Stimulated activated CD8-positive, alpha-beta memory T cell treated with anti-CD3 and anti-CD28 coated beads, Interleukin-15, amount 100 ng/mL, for 48 hours (primary cell): Measurements from ENCODE around the gene FLNB.

ENCODE experiments used
- DNase-seq, 2 donors: peaks; one replicate each; pipeline ENCODE4 v3.0.0-alpha.2; 2020; ENCODE audit warnings: low read depth in 2 of 2

Gene FLNB

DNA sequence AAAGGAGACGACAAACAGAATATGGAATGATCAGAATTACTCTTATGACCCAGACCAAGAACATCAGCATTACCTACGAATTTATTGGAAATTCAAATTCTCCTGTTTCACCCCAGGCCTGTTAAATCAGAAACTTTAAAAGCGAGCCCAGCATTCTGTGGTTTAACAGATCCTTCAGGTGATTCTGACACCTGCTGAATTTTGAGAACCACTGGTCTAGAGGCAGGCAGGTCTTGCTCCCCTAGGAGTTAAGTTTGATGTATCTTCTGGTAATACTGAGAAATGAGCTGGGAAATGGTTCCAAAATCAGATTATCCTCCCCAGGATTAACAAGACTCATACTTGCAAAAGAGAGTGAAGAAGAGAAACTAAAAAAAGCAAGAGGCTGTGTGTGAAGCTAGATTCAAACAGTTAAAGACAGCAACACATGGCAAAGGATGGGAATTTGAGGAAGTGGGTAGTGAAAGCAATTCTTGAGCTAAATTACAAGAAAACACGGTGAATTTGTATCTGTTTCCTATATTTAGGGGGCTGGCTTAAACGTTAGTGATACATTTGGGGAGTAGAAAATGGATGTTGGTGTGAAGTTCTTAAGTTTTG is 66.0 kb downstream of the FLNB start:
- DNase-seq: no peak

DNA sequence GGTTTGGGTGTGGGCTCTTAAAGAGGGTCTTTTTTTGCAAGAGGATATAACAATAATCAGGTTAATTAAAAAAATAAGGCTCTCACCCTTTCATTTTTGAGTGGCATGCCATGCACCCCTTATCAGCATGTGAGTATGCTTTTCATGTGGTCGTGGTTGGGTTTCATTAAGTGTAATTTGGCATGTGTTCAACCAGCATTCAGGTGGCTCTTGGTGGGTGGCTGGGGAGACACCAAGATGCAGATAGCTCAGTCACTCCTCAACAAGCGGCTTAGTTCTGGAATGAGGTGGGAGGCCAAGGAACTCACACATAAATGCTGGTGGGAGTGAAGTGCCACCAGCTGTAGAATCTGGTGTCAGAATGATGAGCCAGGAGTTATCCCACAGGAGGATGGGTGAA is 66.8 kb downstream of the FLNB start:
- DNase-seq: peak; percentile 10 to 20

DNA sequence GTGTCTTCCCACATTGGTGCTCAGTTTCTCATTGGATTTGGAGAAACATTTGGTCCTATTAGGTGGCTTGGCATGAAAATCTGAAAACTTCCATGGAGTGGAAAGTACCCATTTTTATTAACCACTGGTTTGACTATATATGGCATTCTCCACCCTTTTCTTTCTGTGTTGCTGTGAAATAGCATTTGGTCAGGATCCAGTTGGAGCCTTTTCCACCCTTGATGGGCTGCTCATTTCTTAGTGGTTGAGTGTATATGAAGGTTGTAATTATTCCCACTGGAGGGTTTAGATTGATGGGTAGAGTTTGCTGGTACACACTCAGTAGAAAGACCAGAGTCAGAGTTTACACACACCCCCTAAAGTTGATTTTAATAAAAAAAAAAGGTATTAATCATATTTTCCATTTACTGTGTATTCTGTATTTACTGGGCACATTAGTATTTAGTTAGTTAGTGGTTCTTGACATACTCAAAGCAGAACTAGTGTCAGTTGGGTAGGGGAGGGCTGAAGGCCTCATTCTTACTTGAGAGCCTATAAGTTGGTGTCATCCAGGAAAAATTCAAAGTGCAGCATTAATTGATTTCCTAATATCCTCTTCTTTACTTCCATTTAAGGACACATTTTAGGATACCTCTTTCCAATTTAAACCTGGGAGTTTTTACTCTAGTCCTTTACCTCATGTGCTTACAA is 69.5 kb downstream of the FLNB start:
- no peak for DNase-seq

DNA sequence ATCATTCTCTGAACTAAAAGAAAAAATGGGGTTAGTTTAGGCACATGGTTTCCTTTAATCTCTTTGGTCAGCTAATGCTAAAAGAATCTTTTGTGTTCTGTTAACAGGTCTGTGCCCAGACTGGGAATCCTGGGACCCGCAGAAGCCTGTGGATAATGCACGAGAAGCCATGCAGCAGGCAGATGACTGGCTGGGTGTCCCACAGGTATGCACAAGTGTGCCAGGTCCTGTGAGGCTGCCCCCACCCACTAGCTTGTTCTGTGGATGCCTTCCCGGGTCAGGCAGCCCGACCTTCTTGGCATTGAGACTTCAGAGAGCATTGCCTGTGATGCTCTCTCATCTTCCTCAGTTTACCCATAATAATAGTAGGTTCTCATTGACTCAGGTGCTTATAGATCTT is 70.4 kb downstream of the FLNB start:
- DNase-seq: no peak

DNA sequence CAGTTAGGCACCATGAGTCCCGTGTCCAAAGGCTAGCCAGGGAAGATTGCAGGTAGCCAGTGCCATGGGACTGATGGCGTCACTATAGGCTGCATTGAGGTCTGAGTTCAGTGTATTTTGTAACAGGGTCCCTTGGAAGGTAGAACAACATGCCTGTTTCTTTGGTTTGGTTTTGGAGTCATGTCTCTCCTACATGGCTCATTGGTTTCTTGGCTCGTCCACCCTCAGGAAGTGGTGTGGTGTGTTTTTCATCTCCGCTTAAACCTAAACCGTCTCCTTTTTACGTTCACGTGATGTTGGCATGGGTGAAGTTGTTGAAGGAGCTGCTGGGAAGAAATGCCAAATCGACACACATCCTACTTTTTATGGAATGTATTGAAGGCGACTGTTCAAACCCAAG is 71.6 kb downstream of the FLNB start:
- DNase-seq: no peak

DNA sequence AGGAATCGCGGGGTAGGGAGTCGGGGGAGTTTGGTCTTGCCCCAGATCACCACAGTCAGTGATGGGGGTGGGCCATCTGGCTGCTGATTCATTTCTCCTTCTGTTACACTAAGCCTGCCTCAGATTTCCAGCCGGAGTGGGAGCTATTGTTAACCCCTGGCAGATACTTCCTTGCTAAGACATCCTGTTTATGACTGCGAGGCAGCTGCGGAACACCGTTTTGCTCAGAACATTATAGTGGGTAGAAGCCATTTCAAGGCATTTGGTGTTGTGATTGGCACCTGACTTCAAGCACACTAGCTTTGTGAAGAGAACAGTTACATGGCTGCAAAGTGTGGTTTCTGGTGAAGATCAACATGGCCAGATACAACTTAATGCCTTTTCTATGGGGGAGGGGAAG is 73.8 kb downstream of the FLNB start:
- no peak for DNase-seq

DNA sequence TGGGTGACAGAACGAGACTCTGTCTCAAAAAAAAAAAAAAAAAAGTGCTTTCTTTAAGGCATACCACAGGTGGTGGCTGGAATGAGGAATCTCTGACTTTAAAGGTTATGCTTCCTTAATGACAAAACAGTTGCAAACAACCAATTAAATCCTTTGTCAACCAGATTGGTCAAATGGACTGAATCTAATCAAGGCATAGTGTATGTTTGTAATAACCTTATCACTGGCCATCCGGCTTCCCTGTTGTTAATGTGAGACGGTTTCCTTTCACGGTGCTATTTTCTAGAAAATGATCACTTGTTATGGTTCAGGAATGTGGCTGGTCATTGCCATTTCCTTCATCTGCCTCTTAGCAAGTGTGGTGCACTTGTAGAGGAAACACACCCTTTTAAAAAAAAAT is 75.9 kb downstream of the FLNB start:
- no peak for DNase-seq

DNA sequence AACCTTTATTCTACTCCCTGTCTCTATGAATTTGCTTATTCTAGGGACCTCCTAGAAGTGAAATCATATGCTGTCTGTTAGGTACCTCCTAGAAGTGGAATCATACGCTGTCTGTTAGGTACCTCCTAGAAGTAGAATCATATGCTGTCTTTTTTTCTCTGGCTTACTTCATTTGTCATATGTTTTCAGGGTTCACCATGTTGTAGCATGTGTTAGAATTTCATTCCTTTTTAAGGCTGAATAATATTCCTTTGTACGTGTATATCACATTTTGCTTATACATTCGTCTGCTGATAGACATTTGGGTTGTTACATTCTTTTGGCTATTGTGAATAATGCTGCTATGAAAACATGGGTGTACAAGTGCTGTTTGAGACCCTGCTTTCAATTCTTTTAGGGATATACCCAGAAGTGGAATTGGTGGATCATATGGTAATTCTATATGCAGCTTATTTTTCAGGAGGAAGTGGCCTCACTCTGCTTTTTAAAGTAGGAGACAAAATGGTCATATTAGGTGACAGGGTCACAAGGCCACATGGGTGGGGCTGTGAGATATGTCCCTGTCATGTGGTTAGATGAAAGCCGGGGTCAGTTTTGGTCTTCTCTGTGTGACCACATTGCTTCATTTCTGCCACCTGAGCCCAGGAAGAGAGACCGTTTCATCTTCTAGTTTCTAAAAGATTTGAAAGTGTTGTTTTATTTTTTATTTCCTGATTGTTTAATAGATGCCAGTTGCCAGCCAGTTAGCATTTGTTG is 76.7 kb downstream of the FLNB start:
- no peak for DNase-seq

DNA sequence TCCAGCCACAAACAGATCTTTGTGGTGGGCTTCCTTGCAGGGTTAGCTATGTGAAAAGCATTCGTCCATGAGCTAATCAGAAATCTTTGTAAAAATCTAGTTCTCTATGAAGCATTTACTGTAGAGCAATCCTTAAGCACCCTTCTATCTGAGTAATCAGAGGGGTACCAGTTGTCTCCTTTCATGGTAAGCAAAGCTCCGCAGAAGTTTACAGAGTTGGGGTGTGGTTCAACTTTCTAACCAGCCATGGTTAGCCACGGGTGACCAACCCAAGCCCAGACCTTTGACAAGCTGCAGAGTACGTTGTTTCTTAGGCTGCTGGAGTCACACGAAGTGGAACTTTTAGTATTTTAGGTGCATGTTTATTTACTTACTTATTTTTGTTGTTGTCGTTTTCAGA is 77.4 kb downstream of the FLNB start:
- no peak for DNase-seq

DNA sequence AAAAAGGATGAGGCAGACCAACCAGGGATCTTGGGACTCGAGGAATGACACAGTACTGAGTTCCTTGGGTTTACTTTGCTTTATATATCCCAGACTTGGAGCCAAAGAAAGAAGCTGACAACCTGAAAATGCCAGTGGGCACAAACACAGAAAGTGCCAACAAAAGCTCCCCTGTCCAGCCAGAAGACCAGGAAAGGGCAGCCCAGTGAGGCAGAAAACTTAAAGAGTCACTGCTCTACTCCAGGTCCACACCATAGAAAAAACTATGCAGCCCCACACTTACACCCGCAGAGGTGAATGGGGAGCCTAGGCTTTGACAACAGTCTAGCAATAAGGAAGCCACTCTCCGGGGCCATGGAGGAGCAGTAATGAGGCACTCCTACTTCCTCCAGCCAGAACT is 80.3 kb downstream of the FLNB start:
- no peak for DNase-seq

DNA sequence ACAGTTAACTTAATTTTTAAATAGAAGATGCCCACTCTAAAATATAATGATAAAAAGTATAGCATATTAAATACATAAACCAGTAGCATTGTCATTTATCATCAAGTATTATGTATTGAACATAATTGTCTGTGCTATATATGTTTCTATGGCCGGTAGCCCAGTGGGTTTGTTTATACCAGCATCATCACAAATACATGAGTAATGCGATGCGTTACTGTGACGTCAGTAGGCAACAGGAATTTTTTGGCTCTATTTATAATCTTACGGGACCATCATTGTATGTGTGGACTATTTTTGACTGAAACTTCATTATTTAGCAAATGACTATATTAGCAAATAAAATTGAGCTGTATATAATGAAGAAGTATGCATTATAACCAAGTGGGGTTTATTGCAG is 82.1 kb downstream of the FLNB start:
- no peak for DNase-seq

DNA sequence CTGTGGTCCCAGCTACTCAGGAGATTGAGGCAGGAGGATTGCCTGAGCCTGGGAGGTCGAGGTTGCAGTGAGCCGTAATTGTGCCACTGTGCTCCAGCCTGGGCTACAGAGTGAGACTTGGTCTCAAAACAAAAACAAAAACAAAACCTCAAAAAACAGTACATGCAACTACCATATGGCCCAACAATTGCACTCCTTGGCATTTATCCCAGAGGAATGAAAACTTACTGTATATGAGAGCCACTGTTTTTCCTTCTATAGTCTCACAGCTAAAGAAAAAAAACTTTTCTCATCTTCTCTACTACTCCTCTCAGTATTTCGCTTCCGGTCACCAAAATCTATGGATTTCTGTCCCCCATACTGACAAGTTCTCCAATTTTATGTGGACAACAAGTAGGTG is 84.3 kb downstream of the FLNB start:
- no peak for DNase-seq

DNA sequence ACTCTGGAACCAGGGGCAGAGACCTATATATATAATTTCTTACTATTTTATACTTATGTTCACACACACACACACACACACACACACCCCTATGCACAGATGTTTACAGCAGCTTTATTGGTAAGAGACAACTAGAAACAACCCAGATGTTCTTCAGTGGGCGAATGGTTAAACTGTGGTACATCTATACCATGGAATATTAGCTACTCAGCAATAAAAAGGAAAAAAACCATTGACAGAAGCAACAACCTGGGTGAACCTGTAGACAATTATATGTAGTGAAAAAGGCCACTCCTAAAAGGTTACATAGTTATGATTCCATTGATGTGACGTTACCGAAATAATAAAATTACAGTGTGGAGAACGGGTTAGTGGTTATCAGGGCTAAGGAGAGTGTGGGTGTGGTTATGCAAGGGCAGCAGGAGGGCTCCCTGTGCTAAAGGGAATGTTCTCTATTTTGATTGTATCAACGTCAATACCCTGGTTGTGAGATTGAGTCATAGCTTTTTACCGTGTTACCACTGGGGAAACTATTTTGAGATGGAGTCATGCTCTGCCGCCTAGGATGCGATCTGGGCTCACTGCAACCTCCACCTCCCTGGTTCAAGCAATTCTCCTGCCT is 85.5 kb downstream of the FLNB start:
- no peak for DNase-seq

DNA sequence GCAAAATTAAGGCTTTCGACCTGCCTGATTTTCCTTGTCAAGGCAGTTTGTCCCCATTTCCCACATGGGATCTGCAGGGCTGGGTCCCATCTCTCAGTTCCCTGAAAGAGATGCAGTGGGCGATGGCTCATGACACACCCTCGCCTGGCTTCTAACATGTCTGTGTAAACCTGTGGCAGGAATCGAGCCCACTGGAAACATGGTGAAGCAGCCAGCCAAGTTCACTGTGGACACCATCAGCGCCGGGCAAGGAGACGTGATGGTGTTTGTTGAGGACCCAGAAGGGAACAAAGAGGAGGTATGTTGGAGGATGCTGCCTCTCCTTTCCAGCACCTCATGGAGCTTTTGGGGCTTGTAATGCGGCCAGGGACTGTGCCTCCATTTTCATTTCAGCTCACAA is 86.4 kb downstream of the FLNB start:
- no peak for DNase-seq

DNA sequence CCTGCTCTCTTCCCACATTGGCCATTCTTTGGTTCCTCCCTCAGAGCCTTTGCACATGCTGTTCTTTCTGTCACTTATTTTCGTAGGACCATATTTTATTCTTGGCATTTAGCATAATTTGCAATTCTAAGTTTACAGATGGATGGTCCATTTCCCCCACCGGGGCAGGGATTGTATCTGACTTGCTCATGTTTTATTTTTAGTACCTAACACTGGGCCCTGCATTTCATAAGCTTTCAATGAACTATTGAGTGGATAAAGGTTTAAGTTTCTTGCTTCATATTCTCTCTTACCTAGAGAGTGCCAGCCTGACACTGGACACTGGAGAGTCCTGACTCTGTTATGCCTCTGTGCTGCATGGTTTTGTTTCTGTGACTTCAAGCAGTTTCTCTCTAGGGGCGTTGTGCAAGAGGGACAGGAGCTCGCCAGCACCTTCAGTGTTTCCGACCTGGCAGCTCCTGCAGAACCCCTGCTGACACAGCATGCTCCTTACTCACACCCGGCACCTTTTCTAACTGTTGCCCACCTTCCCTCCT is 87.4 kb downstream of the FLNB start:
- DNase-seq: no peak

DNA sequence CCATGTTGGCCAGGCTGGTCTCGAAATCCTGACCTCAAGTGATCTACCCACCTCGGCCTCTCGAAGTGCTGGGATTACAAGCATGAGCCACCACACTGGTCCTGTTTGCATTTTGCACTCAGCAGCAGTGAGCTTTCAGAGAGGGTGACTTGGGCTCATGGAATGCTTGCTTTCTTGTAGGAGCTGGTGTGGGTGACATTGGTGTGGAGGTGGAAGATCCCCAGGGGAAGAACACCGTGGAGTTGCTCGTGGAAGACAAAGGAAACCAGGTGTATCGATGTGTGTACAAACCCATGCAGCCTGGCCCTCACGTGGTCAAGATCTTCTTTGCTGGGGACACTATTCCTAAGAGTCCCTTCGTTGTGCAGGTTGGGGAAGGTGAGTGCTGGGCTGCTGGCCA is 90.3 kb downstream of the FLNB start:
- DNase-seq: no peak

DNA sequence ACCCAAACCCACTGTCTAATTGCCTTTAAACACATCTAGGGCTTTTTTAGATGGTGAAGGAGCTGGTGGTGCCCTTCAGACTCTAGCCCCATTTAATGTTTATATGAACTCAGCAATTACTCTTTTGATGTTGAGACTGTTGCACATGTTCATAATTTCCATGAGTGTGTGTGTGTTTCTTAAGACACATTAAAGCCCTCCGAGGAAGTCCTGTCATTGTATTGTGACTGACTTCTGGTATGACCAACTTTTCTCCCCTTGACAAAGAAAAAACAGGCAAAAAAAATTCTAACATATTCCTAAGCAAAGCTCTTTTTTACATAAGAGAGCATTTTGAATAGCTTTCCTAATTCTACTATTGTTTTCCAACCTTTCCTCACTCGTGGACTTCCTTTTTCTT is 91.6 kb downstream of the FLNB start:
- DNase-seq: no peak

DNA sequence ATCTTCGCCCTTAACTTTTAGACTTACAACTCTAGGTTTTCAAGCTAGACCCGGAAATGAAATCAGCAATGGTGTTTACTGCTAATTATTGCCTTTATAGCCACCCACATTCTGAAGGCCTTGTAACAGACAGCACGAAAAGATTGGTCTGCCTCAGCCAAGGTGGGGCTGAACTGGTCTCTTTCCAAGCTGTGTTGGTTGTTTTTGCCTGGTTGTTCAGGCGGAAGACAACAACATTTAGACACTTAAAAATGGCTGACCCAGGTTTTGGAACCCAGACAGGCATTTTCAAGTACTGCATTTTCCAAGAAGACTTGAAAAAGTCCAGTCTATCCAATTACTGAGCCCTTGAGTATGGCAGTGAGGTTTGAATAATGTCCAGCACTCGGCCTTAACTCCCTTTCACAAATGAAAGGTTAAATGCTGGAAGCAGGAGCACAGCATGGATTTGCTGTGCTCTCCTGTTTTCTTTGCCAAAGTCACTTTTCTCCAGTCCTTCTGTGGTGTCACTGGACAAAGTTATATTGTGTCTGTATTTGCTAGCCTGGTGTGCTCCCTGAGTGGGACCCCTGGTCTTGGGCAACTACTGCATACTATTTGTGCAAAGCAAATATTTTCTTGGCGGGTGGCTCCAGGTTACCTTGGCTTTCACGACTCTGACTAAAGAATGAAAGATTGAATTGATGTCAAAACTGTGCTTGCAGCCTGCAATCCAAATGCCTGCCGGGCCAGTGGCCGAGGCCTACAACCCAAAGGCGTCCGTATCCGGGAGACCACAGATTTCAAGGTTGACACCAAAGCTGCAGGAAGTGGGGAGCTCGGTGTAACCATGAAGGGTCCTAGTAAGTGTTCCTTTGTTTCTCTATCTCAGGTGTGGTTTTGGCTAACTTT is 93.5 kb downstream of the FLNB start:
- no peak for DNase-seq

DNA sequence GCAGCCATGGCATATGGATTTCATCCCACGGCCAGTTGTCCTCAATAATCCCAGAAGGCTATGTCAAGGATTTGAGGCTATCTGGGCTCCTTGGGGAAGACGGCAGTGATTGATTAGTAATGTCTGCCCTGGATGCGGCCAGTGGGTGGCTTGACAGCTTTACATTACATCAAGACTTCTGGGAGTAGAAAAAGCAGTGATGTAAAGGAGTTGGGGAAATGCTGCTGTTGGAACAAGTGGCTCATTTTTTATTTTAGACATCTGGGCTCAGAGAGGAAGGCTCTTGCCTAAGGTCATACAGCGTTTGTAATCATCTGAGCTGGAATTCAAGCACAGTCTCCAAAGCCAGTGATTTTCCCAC is 94.1 kb downstream of the FLNB start:
- no peak for DNase-seq

DNA sequence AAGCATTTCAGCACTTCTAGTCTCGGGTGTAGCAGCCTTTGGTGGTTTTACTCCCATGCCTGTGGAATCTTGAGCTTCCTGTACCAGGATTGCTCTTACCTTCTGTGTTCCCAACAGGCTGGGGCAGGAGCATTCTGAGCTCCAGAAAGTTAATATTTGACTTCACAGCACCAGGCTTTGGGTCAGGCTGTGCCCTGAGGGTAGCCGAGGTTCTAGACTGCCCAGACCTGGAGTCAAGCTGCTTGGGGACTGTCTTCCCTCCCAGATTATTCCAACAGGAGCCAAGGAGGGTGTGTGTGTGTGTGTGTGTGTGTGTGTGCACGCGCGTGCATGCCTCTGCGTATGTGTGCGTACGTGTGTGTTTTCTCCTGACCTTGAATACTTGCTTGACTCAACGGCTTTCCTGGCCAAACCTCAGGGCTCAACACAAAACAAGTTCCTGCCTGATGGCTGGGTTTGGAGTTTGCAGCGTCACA is 94.8 kb downstream of the FLNB start:
- no peak for DNase-seq

DNA sequence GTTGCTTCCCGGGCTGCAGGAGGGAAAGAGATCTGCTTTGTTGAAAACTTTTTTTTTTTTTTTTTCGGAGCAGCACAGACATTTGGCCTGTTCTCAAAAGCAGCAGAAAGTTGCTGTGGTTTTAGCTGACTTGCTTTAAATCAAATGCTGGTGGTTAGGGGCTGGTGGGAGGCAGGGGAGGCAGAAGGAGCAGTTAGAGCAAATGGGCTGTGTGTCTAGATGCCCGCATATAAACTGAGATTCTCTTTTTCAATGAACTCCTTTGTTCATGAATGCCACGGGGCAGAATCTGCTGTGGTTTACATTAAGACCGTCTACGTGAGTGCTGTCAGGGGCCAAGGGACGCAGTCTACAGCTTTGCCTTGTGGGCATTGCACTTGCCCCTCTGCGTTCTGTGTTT is 95.9 kb downstream of the FLNB start:
- DNase-seq: no peak

DNA sequence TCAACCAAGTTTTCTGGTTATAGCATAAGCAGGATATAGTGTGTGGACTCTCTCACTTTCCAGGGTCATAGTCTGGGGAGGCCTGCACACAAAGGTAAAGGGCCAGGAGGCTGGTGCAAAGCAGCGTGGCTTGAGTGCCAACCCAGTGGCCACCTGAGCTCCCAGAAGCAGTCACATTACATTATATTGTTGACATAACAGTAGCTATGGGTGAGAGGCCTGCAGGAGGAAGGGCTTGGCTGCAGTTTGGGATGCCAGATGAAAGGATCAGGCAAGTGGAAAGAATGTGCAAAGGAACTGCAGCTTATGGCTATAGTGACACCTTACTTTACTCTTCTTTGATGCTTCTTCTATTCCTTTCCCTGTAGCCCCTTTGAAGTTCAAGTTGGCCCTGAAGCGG is 96.5 kb downstream of the FLNB start:
- DNase-seq: no peak
